Liver (tissue), 9 donors: Measurements from ENCODE around the gene ATL1. TPM values are rescaled to one million over a fixed set of nuclear protein-coding genes. Genes with fewer than 3 reads are reported as not detected.

ENCODE experiments used
- DNase-seq: peaks from one replicate; pipeline ENCODE4 v3.0.0-alpha.2; 2017; ENCODE audit warnings: low spot score
- H3K27ac ChIP-seq, 2 donors: one replicate each; pipeline ENCODE4 v1.7.0; 2013; ENCODE audit warnings: inconsistent platforms in 2 of 2, low read length in 2 of 2, control low read depth in 1 of 2, low read depth in 1 of 2, mild to moderate bottlenecking in 1 of 2
- H3K27me3 ChIP-seq, 4 donors: one replicate each; pipeline versions ENCODE4 v1.6.1 to v1.7.0; 2013; ENCODE audit warnings: low read length in 3 of 4, inconsistent platforms in 1 of 4, mild to moderate bottlenecking in 1 of 4, moderate library complexity in 1 of 4; ENCODE audit not compliant: control insufficient read depth in 4 of 4, insufficient read depth in 4 of 4
- H3K36me3 ChIP-seq, 4 donors: one replicate each; pipeline versions ENCODE4 v1.6.1 to v1.7.0; 2013; ENCODE audit warnings: low read length in 3 of 4, mild to moderate bottlenecking in 3 of 4, low read depth in 1 of 4, moderate library complexity in 1 of 4; ENCODE audit not compliant: control insufficient read depth in 4 of 4, insufficient read depth in 3 of 4
- H3K4me1 ChIP-seq, 4 donors: one replicate each; pipeline versions ENCODE4 v1.6.1 to v1.7.0; 2013; ENCODE audit warnings: low read length in 3 of 4, mild to moderate bottlenecking in 3 of 4, moderate library complexity in 1 of 4; ENCODE audit not compliant: control insufficient read depth in 4 of 4, insufficient read depth in 4 of 4
- H3K4me3 ChIP-seq, 3 donors: one replicate each; pipeline versions ENCODE4 v1.6.1 to v1.7.0; 2013; ENCODE audit warnings: low read length in 3 of 3, control low read depth in 1 of 3, low read depth in 1 of 3, mild to moderate bottlenecking in 1 of 3
- H3K9ac ChIP-seq, 2 donors: one replicate each; pipeline ENCODE4 v1.7.0; 2013; ENCODE audit warnings: low read length in 2 of 2, mild to moderate bottlenecking in 2 of 2, moderate library complexity in 2 of 2, control low read depth in 1 of 2, low read depth in 1 of 2
- H3K9me3 ChIP-seq, 4 donors: one replicate each; pipeline versions ENCODE4 v1.6.1 to v1.7.0; 2013; ENCODE audit warnings: low read length in 3 of 4; ENCODE audit not compliant: control insufficient read depth in 4 of 4
- CTCF ChIP-seq: fragments of 150-350 bp; IDR thresholded peaks from 2 replicates; pipeline ENCODE4 v1.5.1; 2017; ENCODE audit warnings: improper control_type of control experiment, low read depth, low read length; ENCODE audit not compliant: missing input control
- FOXA2 ChIP-seq: IDR thresholded peaks from 2 replicates; pipeline ENCODE4 v1.6.1; 2016; ENCODE audit warnings: antibody characterized with exemption
- HNF4A ChIP-seq, 2 donors: conservative IDR thresholded peaks; 2 replicates each; pipeline ENCODE4 v1.6.1; 2016; ENCODE audit warnings: antibody characterized with exemption in 2 of 2, mild to moderate bottlenecking in 2 of 2
- HNF4G ChIP-seq: IDR thresholded peaks from 2 replicates; pipeline ENCODE4 v1.6.1; 2016; ENCODE audit warnings: antibody characterized with exemption
- MAX ChIP-seq: IDR thresholded peaks from 2 replicates; pipeline ENCODE4 v1.6.1; 2016; ENCODE audit warnings: antibody characterized with exemption
- REST ChIP-seq: IDR thresholded peaks from 2 replicates; pipeline ENCODE4 v1.6.1; 2016; ENCODE audit warnings: antibody characterized with exemption, mild to moderate bottlenecking
- RXRA ChIP-seq, 2 donors: IDR thresholded peaks; 2 replicates each; pipeline ENCODE4 v1.6.1; 2017 to 2018; ENCODE audit warnings: antibody characterized with exemption in 2 of 2, mild to moderate bottlenecking in 1 of 2
- SP1 ChIP-seq: IDR thresholded peaks from 2 replicates; pipeline ENCODE4 v1.6.1; 2018; ENCODE audit warnings: antibody characterized with exemption, mild to moderate bottlenecking
- TAF1 ChIP-seq: conservative IDR thresholded peaks from 2 replicates; pipeline ENCODE4 v1.6.1; 2016; ENCODE audit warnings: antibody characterized with exemption, mild to moderate bottlenecking
- YY1 ChIP-seq: IDR thresholded peaks from 2 replicates; pipeline ENCODE4 v1.6.1; 2016; ENCODE audit warnings: antibody characterized with exemption, mild to moderate bottlenecking
- WGBS: extraction: QIAGEN DNeasy Blood & Tissue Kit; methylation state at CpG from one replicate; pipeline ENCODE4 v1.1.7; 2013; 5-methylcytosine and 5-hydroxymethylcytosine counted together
- polyA plus RNA-seq, 2 donors: library from polyadenylated mRNA; stranded (reverse) in 1 of 2; unstranded in 1 of 2; fragments of 200-250 nt in 1 of 2; fragments of >200 nt in 1 of 2; fragmentation: Nextera tagmentation in 1 of 2; extraction: Ambion mirVana in 1 of 2; gene quantifications; one replicate each; pipeline versions ENCODE4 v1.2.1 to v1.2.3, GENCODE V29; 2013 to 2015
- total RNA-seq, 2 donors: library from RNA; depleted of rRNA; stranded (reverse); fragments of >200 nt; gene quantifications; one replicate each; pipeline ENCODE4 v1.2.3, GENCODE V29; 2014
- TF ChIP-seq, protein P1 (sequence below): IDR thresholded peaks from 2 replicates; pipeline ENCODE4 v1.6.1; 2016; ENCODE audit warnings: antibody characterized with exemption
- donor health status: healthy.
- donor health status: healthy.
- donor health status: healthy.
- donor health status: healthy.
- donor health status: healthy.

Gene ATL1
- total and polyA plus RNA-seq, 4 donors = 0.17 to 0.79 (median 0.47) TPM

GRCh38 chr14:50612806-50613205 is 52.9 kb downstream of the ATL1 start:
- H3K36me3 ChIP-seq = no peaks in the 10 kb centered on the region
- no peaks in the 10 kb centered on the region for H3K27me3 ChIP-seq
- WGBS = 93% methylated on average over 3 of the region's 3 CpGs
- H3K4me3 ChIP-seq = no peak overlapping the region
- H3K9me3 ChIP-seq = no peaks in the 10 kb centered on the region
- no peaks in the 10 kb centered on the region for H3K4me1 ChIP-seq
- H3K9ac ChIP-seq = no peak overlapping the region
- no peak for DNase-seq
- H3K27ac ChIP-seq = no peak overlapping the region
- TF ChIP-seq REST = no peak
- TF ChIP-seq SP1 = no peak

GRCh38 chr14:50615056-50615455 is 55.1 kb downstream of the ATL1 start:
- TF ChIP-seq YY1 (no peak), FOXA2 (no peak), REST (no peak), CTCF (no peak)
- TF ChIP-seq, protein P1, sequence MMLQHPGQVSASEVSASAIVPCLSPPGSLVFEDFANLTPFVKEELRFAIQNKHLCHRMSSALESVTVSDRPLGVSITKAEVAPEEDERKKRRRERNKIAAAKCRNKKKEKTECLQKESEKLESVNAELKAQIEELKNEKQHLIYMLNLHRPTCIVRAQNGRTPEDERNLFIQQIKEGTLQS = no peak
- no peaks in the 10 kb centered on the region for H3K36me3 ChIP-seq
- no peaks in the 10 kb centered on the region for H3K4me1 ChIP-seq
- H3K4me3 ChIP-seq = no peak overlapping the region
- no peaks in the 10 kb centered on the region for H3K9me3 ChIP-seq
- DNase-seq = no peak
- H3K9ac ChIP-seq = no peak overlapping the region
- WGBS = 57% methylated on average over 4 of the region's 4 CpGs
- no peak overlapping the region for H3K27ac ChIP-seq
- H3K27me3 ChIP-seq = no peaks in the 10 kb centered on the region

GRCh38 chr14:50615552-50615951 is 55.6 kb downstream of the ATL1 start:
- 97% methylated on average over 2 of the region's 2 CpGs for WGBS
- TF ChIP-seq TAF1 = no peak
- no peak for TF ChIP-seq CTCF
- no peak for TF ChIP-seq HNF4A (conservative IDR thresholded peaks at IDR 0.05)
- no peak for TF ChIP-seq SP1
- TF ChIP-seq MAX = no peak
- TF ChIP-seq, protein P1 = no peak
- no peak for TF ChIP-seq RXRA (IDR thresholded peaks at IDR 0.05)
- no peak for TF ChIP-seq HNF4G

More at GRCh38 chr14:50615552-50615951, 55.6 kb downstream of the ATL1 start:
- no peaks in the 10 kb centered on the region for H3K36me3 ChIP-seq
- H3K4me1 ChIP-seq = no peaks in the 10 kb centered on the region
- no peak overlapping the region for H3K9ac ChIP-seq
- DNase-seq = no peak
- no peaks in the 10 kb centered on the region for H3K9me3 ChIP-seq
- H3K27me3 ChIP-seq = no peaks in the 10 kb centered on the region
- H3K4me3 ChIP-seq = no peak overlapping the region
- no peak overlapping the region for H3K27ac ChIP-seq
